ENCODE measurements around the gene EML2.

EML2 gene

GRCh38 chr19:45581576-45581975 is 57.6 kb downstream of the EML2 start:
- H3F3A ChIP-seq (ENCODE audit: control insufficient read depth, insufficient read depth), result no peaks in the 10 kb centered on the region; the same call in 1 of the 2 replicates
- no peaks in the 10 kb centered on the region for H3K9me2 ChIP-seq (replicated peaks; ENCODE audit: control insufficient read depth, low read length)
- TF ChIP-seq EZH2phosphoT487 (IDR thresholded peaks at IDR 0.05; ENCODE audit: borderline replicate concordance, low read length) (no peak), CTCF (IDR thresholded peaks at IDR 0.05; ENCODE audit: low read depth, low read length, poor library complexity, severe bottlenecking) (no peak)
- peaks cover 39% of the 10 kb centered on the region for H3K79me2 ChIP-seq (ENCODE audit: control insufficient read depth, low read length)
- no peak overlapping the region for H3K4me3 ChIP-seq (ENCODE audit: low read length)
- peaks cover 10% of the 10 kb centered on the region for H3K4me1 ChIP-seq (ENCODE audit: control insufficient read depth, low read length)
- H3K4me2 ChIP-seq (ENCODE audit: low read length), result no peak overlapping the region
- no peak overlapping the region for H3K27ac ChIP-seq (ENCODE audit: low read depth, low read length)
- no peaks in the 10 kb centered on the region for H3K27me3 ChIP-seq (ENCODE audit: control insufficient read depth, low read length)
- H4K20me1 ChIP-seq (ENCODE audit: control insufficient read depth, insufficient read depth, low read depth, low read length), result 0 out of 2 replicates have a peak, but pooled peaks cover 2% of the 10 kb centered on the region
- peaks cover 3% of the 10 kb centered on the region; the same call in 1 of the 2 replicates for H3K36me3 ChIP-seq (ENCODE audit: control insufficient read depth, low read length)
- H3K9me3 ChIP-seq (ENCODE audit: control insufficient read depth, insufficient read depth, low read length), result no peaks in the 10 kb centered on the region

GRCh38 chr19:45578861-45579260 is 60.3 kb downstream of the EML2 start:
- Histone ChIP-seq H3K27me3 (ENCODE audit: control insufficient read depth, low read length) (no peaks in the 10 kb centered on the region), H3K9me2 (replicated peaks; ENCODE audit: control insufficient read depth, low read length) (no peaks in the 10 kb centered on the region), H3K4me2 (ENCODE audit: low read length) (no peak overlapping the region), H3K27ac (ENCODE audit: low read depth, low read length) (no peak overlapping the region), H3F3A (ENCODE audit: control insufficient read depth, insufficient read depth) (no peaks in the 10 kb centered on the region; the same call in 1 of the 2 replicates), H3K4me1 (ENCODE audit: control insufficient read depth, low read length) (0 out of 2 replicates have a peak, but pooled peaks cover 2% of the 10 kb centered on the region), H4K20me1 (ENCODE audit: control insufficient read depth, insufficient read depth, low read depth, low read length) (0 out of 2 replicates have a peak, but pooled peaks cover 3% of the 10 kb centered on the region), H3K9me3 (ENCODE audit: control insufficient read depth, insufficient read depth, low read length) (no peaks in the 10 kb centered on the region), H3K4me3 (ENCODE audit: low read length) (no peak overlapping the region), H3K79me2 (ENCODE audit: control insufficient read depth, low read length) (peaks cover 36% of the 10 kb centered on the region), H3K36me3 (ENCODE audit: control insufficient read depth, low read length) (peaks cover 1% of the 10 kb centered on the region; the same call in 1 of the 2 replicates)
- TF ChIP-seq EZH2phosphoT487 (IDR thresholded peaks at IDR 0.05; ENCODE audit: borderline replicate concordance, low read length), result no peak
- TF ChIP-seq CTCF (IDR thresholded peaks at IDR 0.05; ENCODE audit: low read depth, low read length, poor library complexity, severe bottlenecking), result no peak

GRCh38 chr19:45577111-45577905 is 61.9 kb downstream of the EML2 start:
- H3K4me3 ChIP-seq (ENCODE audit: low read length), result no peak overlapping the region
- no peaks in the 10 kb centered on the region for H3K36me3 ChIP-seq (ENCODE audit: control insufficient read depth, low read length)
- no peak overlapping the region for H3K4me2 ChIP-seq (ENCODE audit: low read length)
- no peaks in the 10 kb centered on the region for H3K27me3 ChIP-seq (ENCODE audit: control insufficient read depth, low read length)
- peaks cover 25% of the 10 kb centered on the region for H3K79me2 ChIP-seq (ENCODE audit: control insufficient read depth, low read length)
- no peaks in the 10 kb centered on the region; the same call in 1 of the 2 replicates for H3F3A ChIP-seq (ENCODE audit: control insufficient read depth, insufficient read depth)
- no peaks in the 10 kb centered on the region for H3K9me3 ChIP-seq (ENCODE audit: control insufficient read depth, insufficient read depth, low read length)
- 0 out of 2 replicates have a peak, but pooled peaks cover 3% of the 10 kb centered on the region for H4K20me1 ChIP-seq (ENCODE audit: control insufficient read depth, insufficient read depth, low read depth, low read length)
- H3K9me2 ChIP-seq (replicated peaks; ENCODE audit: control insufficient read depth, low read length), result no peaks in the 10 kb centered on the region
- H3K27ac ChIP-seq (ENCODE audit: low read depth, low read length), result no peak overlapping the region
- H3K4me1 ChIP-seq (ENCODE audit: control insufficient read depth, low read length), result no peaks in the 10 kb centered on the region
- no peak for TF ChIP-seq CTCF (IDR thresholded peaks at IDR 0.05; ENCODE audit: low read depth, low read length, poor library complexity, severe bottlenecking)
- TF ChIP-seq EZH2phosphoT487 (IDR thresholded peaks at IDR 0.05; ENCODE audit: borderline replicate concordance, low read length), result no peak
